ENCODE data around the gene ATP6AP1. TPM values are rescaled to one million over a fixed set of nuclear protein-coding genes. Genes with fewer than 3 reads are reported as not detected.
A peak's percentile ranks its signal among the peaks of the same experiment; 100 is the strongest.

ATP6AP1 gene
- total and polyA plus RNA-seq, 2 of the 13 experiments (the other 11 are each of a cell fraction or from before 2014, with no cell fraction given): 56.7 to 110 TPM

DNA sequence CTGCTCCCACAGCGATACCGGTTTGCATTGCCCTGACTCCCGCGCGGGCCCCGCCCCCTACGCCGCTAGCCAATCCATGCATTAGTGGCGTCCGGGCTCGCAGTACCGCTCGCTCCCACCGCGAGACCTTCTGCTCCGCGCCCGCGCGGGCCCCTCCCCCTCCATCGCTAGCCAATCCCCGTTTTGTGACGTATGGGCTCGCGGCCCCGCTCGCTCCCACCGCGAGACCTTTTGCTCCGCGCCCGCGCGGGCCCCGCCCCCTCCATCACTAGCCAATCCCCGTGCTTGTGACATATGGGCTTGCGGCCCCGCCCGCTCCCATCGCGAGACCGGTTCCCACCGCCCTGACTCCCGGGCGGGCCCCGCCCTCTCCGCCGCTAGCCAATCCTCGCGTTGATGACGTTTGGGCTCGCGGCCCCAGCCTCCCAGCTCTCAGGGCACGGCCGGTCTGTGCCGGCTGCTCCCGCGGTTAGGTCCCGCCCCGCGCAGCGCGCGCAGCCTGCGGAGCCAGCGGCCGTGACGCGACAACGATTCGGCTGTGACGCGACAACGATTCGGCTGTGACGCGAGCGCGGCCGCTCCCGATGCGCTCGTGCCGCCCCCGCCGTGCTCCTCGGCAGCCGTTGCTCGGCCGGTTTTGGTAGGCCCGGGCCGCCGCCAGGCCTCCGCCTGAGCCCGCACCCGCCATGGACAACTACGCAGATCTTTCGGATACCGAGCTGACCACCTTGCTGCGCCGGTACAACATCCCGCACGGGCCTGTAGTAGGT lies 49.5 kb upstream of the ATP6AP1 start, which contains the start of gene EMD (continued):
- no peak; the same call in 1 of the 2 replicates for TF ChIP-seq ZNF770 (CRISPR knock-in tag; IDR thresholded peaks at IDR 0.05)
- TF ChIP-seq ZNF512B (CRISPR knock-in tag; IDR thresholded peaks at IDR 0.05; ENCODE audit: borderline replicate concordance): no peak
- TF ChIP-seq ZNF773 (CRISPR knock-in tag; IDR thresholded peaks at IDR 0.05; ENCODE audit: borderline replicate concordance): no peak
- TF ChIP-seq ZNF143 (CRISPR knock-in tag; IDR thresholded peaks at IDR 0.05): no peak
- no peak for TF ChIP-seq MTF2 (CRISPR knock-in tag; IDR thresholded peaks at IDR 0.05; ENCODE audit: borderline replicate concordance)
- TF ChIP-seq ZNF652 (CRISPR knock-in tag; IDR thresholded peaks at IDR 0.05; ENCODE audit: borderline replicate concordance, low read depth): no peak
- no peak for TF ChIP-seq GABPA (IDR thresholded peaks at IDR 0.05; ENCODE audit: low read depth, low read length)
- TF ChIP-seq GABPA (CRISPR knock-in tag; IDR thresholded peaks at IDR 0.05; ENCODE audit: low read depth): no peak
- TF ChIP-seq, protein P1, sequence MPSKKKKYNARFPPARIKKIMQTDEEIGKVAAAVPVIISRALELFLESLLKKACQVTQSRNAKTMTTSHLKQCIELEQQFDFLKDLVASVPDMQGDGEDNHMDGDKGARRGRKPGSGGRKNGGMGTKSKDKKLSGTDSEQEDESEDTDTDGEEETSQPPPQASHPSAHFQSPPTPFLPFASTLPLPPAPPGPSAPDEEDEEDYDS (CRISPR knock-in tag; IDR thresholded peaks at IDR 0.05): peak; percentile 52; the same call in 1 of the 2 replicates
- TF ChIP-seq SMC3 (IDR thresholded peaks at IDR 0.05; ENCODE audit: low read length): no peak
- TF ChIP-seq, protein P2, sequence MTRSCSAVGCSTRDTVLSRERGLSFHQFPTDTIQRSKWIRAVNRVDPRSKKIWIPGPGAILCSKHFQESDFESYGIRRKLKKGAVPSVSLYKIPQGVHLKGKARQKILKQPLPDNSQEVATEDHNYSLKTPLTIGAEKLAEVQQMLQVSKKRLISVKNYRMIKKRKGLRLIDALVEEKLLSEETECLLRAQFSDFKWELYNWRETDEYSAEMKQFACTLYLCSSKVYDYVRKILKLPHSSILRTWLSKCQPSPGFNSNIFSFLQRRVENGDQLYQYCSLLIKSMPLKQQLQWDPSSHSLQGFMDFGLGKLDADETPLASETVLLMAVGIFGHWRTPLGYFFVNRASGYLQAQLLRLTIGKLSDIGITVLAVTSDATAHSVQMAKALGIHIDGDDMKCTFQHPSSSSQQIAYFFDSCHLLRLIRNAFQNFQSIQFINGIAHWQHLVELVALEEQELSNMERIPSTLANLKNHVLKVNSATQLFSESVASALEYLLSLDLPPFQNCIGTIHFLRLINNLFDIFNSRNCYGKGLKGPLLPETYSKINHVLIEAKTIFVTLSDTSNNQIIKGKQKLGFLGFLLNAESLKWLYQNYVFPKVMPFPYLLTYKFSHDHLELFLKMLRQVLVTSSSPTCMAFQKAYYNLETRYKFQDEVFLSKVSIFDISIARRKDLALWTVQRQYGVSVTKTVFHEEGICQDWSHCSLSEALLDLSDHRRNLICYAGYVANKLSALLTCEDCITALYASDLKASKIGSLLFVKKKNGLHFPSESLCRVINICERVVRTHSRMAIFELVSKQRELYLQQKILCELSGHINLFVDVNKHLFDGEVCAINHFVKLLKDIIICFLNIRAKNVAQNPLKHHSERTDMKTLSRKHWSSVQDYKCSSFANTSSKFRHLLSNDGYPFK (CRISPR knock-in tag; IDR thresholded peaks at IDR 0.05; ENCODE audit: borderline replicate concordance): no peak
- no peak for TF ChIP-seq ZBTB1 (CRISPR knock-in tag; IDR thresholded peaks at IDR 0.05; ENCODE audit: borderline replicate concordance)
- TF ChIP-seq, protein P3, sequence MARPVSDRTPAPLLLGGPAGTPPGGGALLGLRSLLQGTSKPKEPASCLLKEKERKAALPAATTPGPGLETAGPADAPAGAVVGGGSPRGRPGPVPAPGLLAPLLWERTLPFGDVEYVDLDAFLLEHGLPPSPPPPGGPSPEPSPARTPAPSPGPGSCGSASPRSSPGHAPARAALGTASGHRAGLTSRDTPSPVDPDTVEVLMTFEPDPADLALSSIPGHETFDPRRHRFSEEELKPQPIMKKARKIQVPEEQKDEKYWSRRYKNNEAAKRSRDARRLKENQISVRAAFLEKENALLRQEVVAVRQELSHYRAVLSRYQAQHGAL (CRISPR knock-in tag; IDR thresholded peaks at IDR 0.05; ENCODE audit: not compliant biosample characterization): no peak
- TF ChIP-seq SRSF9 (IDR thresholded peaks at IDR 0.05; ENCODE audit: borderline replicate concordance, insufficient read depth, low read depth, low read length, poor library complexity, severe bottlenecking): no peak
- TF ChIP-seq CERS6 (CRISPR knock-in tag; IDR thresholded peaks at IDR 0.05): no peak
- TF ChIP-seq ZNF589 (CRISPR knock-in tag; conservative IDR thresholded peaks at IDR 0.05): no peak
- no peak for TF ChIP-seq TARDBP (CRISPR knock-in tag; IDR thresholded peaks at IDR 0.05)
- TF ChIP-seq GABPB1 (CRISPR knock-in tag; IDR thresholded peaks at IDR 0.05): peak; percentile 57; the same call in 1 of the 2 replicates
- TF ChIP-seq NRL (CRISPR knock-in tag; IDR thresholded peaks at IDR 0.05; ENCODE audit: borderline replicate concordance): no peak
